Fibroblast of upper back skin (primary cell): ENCODE data around the gene OR2AT4.
"Not testable (repeated sequence)": the region's sequence is repeated elsewhere in the genome, so short reads cannot be mapped to it uniquely, and the experiment has no call there.

Experiments used
- DNase-seq: peaks from one replicate; pipeline ENCODE4 v3.0.0-alpha.2; 2013

OR2AT4 gene

GRCh38 chr11:75063741-75064314 lies 32.8 kb downstream of the OR2AT4 start:
- no peak for DNase-seq

- DNase-seq: no peak
These were observed 37.4 kb downstream of the OR2AT4 start for GRCh38 chr11:75059299-75059698.

- DNase-seq: no peak
These were observed 39.9 kb downstream of the OR2AT4 start for GRCh38 chr11:75056814-75057213.

DNA sequence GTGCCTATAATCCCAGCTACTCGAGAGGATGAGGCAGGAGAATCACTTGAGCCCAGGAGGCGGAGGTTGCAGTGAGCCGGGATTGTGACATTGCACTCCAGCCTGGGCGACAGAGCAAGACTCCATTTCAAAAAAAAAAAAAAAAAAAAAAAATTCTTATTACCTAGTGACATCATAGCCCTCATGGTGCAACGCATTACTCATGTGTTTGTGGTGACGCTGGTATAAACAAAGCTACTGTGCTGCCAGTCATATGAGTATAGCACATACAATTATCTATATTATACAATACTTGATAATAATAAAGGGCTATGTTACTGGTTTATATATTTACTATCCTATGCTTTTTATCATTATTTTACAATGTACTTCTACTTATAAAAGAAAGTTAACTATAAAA lies 41.2 kb downstream of the OR2AT4 start:
- DNase-seq: no peak

DNA sequence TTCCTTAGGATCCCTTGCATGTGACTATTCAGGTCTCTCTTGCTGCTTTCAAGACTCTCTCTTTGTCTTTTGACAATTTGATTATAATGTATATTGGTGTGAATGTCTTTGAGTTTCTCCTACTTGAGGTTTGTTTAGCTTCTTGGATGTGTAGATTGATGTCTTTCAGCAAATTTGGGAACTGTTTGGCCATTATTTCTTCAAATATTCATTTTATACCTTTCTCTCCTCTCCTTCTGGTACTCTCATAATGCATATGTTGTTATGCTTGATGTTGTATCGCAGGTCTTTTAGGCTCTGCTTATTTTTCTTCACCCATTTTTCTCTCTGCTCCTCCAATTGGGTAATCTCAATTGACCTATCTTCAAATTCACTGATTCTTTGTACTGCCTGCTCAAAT lies 44.2 kb downstream of the OR2AT4 start:
- no peak for DNase-seq

DNA sequence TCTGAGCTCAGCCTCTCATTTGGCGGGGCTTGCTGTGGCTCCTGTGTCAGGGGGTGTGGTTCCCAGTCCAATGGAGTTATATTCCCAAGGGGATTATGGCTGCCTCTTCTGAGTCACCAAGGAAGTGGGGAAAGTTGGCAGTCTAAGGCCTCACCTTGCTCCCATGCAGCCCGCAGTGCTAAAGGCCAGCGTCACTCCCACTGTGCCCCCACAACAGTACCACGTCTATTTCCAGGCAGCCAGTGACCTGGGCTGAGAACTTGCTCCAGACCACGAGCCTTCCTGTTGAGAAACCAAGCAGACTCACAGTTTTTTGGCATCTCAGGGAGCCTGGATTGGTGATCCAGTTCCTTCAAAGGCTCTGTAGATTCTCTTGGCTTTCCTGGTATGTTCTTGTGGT lies 45.6 kb downstream of the OR2AT4 start:
- DNase-seq: no peak

DNA sequence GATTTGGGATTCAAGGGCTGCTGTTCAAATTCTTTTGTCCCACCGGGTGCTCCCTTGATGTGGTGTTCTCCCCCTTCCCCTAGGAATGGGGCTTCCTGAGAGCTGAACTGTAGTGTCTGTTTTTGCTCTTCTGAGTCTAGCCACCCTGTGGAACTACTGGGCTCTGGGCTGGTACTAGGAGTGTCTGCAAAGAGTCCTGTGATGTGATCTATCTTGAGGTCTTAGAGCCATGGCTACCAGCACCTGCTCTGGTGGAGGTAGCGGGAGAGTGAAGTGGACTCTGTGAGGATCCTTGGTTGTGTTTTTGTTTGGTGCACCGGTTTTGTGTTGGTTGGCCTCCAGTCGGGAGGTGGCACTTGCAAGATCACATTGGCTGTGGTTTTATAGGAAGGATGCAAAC lies 46.2 kb downstream of the OR2AT4 start:
- DNase-seq: no peak

- not testable (repeated sequence) for DNase-seq
These were observed 47.0 kb downstream of the OR2AT4 start for GRCh38 chr11:75049501-75050266.

- DNase-seq: no peak
These were observed 49.5 kb downstream of the OR2AT4 start for GRCh38 chr11:75047191-75047590.

- DNase-seq: not testable (repeated sequence)
These were observed 50.0 kb downstream of the OR2AT4 start for GRCh38 chr11:75046668-75047067.

- not testable (repeated sequence) for DNase-seq
These were observed 52.1 kb downstream of the OR2AT4 start for GRCh38 chr11:75044381-75045170.

- DNase-seq: not testable (repeated sequence)
These were observed 54.9 kb downstream of the OR2AT4 start for GRCh38 chr11:75041821-75042220.

- DNase-seq: no peak
These were observed 55.4 kb downstream of the OR2AT4 start for GRCh38 chr11:75041263-75041662.

DNA sequence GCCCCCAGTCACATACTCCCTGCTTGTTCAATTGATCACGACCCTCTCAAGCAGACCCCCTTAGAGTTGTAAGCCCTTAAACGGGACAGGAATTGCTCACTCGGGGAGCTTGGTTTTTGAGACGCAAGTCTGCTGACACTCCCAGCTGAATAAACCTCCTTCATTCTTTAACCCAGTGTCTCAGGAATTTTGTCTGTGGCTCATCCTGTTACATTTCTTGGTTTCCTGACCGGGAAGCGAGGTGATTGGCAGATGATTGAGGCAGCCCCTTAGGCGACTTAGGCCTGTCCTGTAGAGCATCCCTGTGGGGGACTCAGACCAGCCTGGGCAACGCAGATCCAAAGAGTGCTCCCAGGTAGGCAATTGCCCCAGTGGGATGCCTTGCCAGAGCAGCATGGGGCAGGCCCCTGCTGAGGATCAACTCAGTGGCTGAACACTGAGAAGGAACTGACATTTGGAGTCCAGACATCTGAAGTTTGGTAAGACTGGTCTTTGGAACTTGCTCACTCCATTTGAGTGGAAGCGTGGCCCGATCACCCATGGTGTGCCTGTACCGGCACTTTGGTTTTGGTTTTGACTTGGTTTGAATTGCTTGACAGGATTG lies 56.4 kb downstream of the OR2AT4 start:
- DNase-seq: no peak

DNA sequence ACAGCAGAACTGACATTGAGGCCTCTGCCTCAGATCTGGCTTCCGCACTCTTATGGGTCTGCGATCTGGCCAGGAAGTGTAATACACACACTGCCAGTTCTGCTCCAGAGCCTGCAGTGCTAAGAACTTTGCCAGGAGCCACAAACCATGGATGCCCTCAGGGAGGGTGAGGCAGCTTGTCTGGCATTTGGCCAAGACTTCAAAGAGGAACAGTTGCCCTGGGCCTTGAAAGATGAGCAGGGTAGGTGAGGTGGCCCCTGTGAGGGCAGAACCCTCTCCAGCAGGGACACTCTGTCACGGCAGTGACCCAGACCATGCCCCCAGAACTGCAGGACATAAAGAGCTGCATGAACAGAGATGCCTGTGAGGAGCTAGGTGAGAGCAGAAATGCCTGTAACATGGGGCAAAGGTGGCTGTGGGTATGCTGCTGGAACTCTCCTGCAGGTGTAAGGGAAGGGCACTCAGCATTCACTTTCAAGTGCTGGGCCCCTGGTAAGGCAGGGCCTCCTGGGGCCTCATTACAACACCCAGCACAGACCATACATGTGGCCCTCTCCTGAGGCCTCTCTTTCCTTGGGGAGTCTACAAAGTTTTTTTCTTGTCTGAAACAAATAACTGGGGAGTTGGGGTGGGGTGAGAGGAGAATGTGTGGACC lies 60.6 kb downstream of the OR2AT4 start:
- DNase-seq: no peak

GRCh38 chr11:75035256-75035655 lies 61.4 kb downstream of the OR2AT4 start:
- no peak for DNase-seq

- no peak for DNase-seq
These were observed 62.8 kb downstream of the OR2AT4 start for GRCh38 chr11:75033916-75034315.

DNA sequence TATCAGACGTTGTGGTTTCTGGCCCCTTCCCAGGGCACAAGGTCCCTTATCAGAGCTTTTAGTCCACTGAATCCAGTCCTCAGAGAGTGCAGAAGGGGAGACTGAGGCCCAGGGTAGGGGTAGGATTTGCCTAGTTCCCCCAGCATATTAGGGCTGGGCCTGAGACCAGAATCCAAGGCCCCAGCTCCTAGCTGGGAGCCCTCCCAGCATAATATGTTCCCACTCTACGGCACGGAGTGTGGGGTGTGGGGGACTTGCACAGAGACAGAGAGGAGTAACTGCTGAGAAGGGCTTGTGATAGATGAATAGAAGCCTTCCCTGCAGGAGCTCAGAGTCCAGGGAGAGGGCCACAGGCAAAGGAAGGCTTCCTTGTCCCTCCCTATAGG lies 64.1 kb downstream of the OR2AT4 start:
- no peak for DNase-seq

DNA sequence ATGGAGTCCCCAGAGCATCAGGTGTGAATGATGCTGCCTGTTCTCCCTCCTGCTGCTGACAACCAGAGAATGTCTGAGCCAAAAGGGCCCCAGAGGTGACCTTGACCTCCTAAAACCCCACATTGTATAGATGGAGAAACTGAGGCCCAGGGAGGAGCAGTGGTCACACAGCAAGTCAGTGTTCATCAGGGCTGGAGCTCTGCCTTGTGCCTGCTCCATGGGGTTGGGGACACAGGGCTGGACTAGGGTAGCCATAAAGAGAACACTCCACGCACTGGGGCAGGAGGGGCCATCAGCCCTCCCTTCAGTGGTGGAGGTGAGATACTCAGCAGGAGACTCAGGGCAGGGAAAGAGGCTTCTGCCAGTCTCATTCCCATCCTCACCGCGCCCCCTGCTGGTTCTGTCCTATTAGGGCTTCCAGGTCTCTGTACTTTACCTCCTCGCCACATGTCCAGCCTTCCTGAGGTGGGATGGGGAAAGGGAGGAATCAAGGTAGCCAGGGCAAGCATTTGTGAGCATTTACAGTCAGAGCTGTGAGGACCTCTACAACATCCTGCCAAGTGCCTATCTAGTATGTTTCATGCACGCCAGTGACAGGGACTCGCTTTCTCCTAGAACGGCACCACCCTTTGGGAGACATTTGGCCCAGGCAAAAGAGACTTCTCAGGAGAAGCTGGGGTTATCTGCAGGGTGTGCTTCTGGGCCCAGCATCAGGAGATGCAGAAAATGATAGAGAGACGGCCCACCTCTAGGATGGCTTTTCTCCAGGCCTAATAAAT lies 64.7 kb downstream of the OR2AT4 start:
- peak; percentile 63 for DNase-seq
